ENCODE measurements around the gene PACS1. TPM values are rescaled to one million over a fixed set of nuclear protein-coding genes. Genes with fewer than 3 reads are reported as not detected.

PACS1 gene
- total and polyA plus RNA-seq, 7 experiments from 2014 or later: 48.0 to 314 (median 210) TPM

- ATAC-seq: no peak
- CTCF ChIA-PET: no interaction called here
- Mint-ChIP-seq H3K36me3 (no peaks in the 10 kb centered on the region), H3K4me1 (no peaks in the 10 kb centered on the region), H3K9me3 (no peaks in the 10 kb centered on the region), H3K27me3 (peaks cover 0 to 9% (median 6%) of the 10 kb centered on the region in 5 donors), H3K4me3 (no peak overlapping the region), H3K27ac (no peak overlapping the region)
- H3K4me1 ChIP-seq (ENCODE audit: control insufficient read depth in 2 of 2, insufficient read depth in 2 of 2, low read length in 2 of 2): no peaks in the 10 kb centered on the region
- H3K27ac ChIP-seq (ENCODE audit: low read depth, low read length): no peak overlapping the region
- no peak overlapping the region for H3K4me3 ChIP-seq (ENCODE audit: low read length)
- no peaks in the 10 kb centered on the region for H3K9me3 ChIP-seq (ENCODE audit: control insufficient read depth in 2 of 3, low read length in 3 of 3)
- intact Hi-C loops (cut with micrococcal nuclease): no loop called here
- POLR2A ChIA-PET: no interaction called here
- H3K36me3 ChIP-seq (ENCODE audit: control insufficient read depth in 2 of 3, insufficient read depth in 3 of 3, low read length in 3 of 3): no peaks in the 10 kb centered on the region
- no peak for DNase-seq
- no peaks in the 10 kb centered on the region for H3K27me3 ChIP-seq (ENCODE audit: control insufficient read depth in 2 of 2, insufficient read depth in 2 of 2, low read length in 2 of 2)
Observed at GRCh38 chr11:66032957-66033735, 36.9 kb upstream of the PACS1 start.

GRCh38 chr11:66035653-66036333, 34.3 kb upstream of the PACS1 start:
- Mint-ChIP-seq H3K36me3 (no peaks in the 10 kb centered on the region), H3K4me3 (no peak overlapping the region), H3K9me3 (no peaks in the 10 kb centered on the region), H3K27me3 (peaks cover 0 to 17% (median 6%) of the 10 kb centered on the region in 5 donors), H3K4me1 (no peaks in the 10 kb centered on the region), H3K27ac (no peak overlapping the region)
- no peaks in the 10 kb centered on the region for H3K4me1 ChIP-seq (ENCODE audit: control insufficient read depth in 2 of 2, insufficient read depth in 2 of 2, low read length in 2 of 2)
- intact Hi-C loops (cut with micrococcal nuclease): no loop called here
- H3K4me3 ChIP-seq (ENCODE audit: low read length): no peak overlapping the region
- no peaks in the 10 kb centered on the region for H3K9me3 ChIP-seq (ENCODE audit: control insufficient read depth in 2 of 3, low read length in 3 of 3)
- no peak overlapping the region for H3K27ac ChIP-seq (ENCODE audit: low read depth, low read length)
- ChIA-PET CTCF (interaction anchor here (1.4 kb wide), 1 partner anchor 10 kb away, joined by 8 read pairs; no protein-coding TSS in a partner anchor), POLR2A (interaction anchor here (0.5 kb wide), 1 partner anchor 273 kb away, joined by 3 read pairs; no protein-coding TSS in a partner anchor)
- no peak for DNase-seq
- H3K36me3 ChIP-seq (ENCODE audit: control insufficient read depth in 2 of 3, insufficient read depth in 3 of 3, low read length in 3 of 3): no peaks in the 10 kb centered on the region
- no peak for ATAC-seq
- no peaks in the 10 kb centered on the region for H3K27me3 ChIP-seq (ENCODE audit: control insufficient read depth in 2 of 2, insufficient read depth in 2 of 2, low read length in 2 of 2)

GRCh38 chr11:66036334-66036710, 33.8 kb upstream of the PACS1 start:
- H3K4me1 ChIP-seq (ENCODE audit: control insufficient read depth in 2 of 2, insufficient read depth in 2 of 2, low read length in 2 of 2): no peaks in the 10 kb centered on the region
- Mint-ChIP-seq H3K27ac (no peak overlapping the region), H3K4me3 (no peak overlapping the region), H3K9me3 (no peaks in the 10 kb centered on the region), H3K27me3 (peaks cover 0 to 20% (median 6%) of the 10 kb centered on the region in 5 donors), H3K36me3 (no peaks in the 10 kb centered on the region), H3K4me1 (no peaks in the 10 kb centered on the region)
- ChIA-PET POLR2A (interaction anchor here (0.5 kb wide), 1 partner anchor 273 kb away, joined by 3 read pairs; no protein-coding TSS in a partner anchor), CTCF (interaction anchor here (1.4 kb wide), 1 partner anchor 9 kb away, joined by 8 read pairs; no protein-coding TSS in a partner anchor)
- no peaks in the 10 kb centered on the region for H3K9me3 ChIP-seq (ENCODE audit: control insufficient read depth in 2 of 3, low read length in 3 of 3)
- intact Hi-C loops (cut with micrococcal nuclease): no loop called here
- H3K36me3 ChIP-seq (ENCODE audit: control insufficient read depth in 2 of 3, insufficient read depth in 3 of 3, low read length in 3 of 3): no peaks in the 10 kb centered on the region
- no peak overlapping the region for H3K27ac ChIP-seq (ENCODE audit: low read depth, low read length)
- ATAC-seq: no peak
- no peaks in the 10 kb centered on the region for H3K27me3 ChIP-seq (ENCODE audit: control insufficient read depth in 2 of 2, insufficient read depth in 2 of 2, low read length in 2 of 2)
- no peak for DNase-seq
- no peak overlapping the region for H3K4me3 ChIP-seq (ENCODE audit: low read length)

GRCh38 chr11:66037327-66037726, 32.7 kb upstream of the PACS1 start:
- H3K4me3 ChIP-seq (ENCODE audit: low read length): no peak overlapping the region
- H3K9me3 ChIP-seq (ENCODE audit: control insufficient read depth in 2 of 3, low read length in 3 of 3): no peaks in the 10 kb centered on the region
- Mint-ChIP-seq H3K27ac (no peak overlapping the region), H3K4me1 (no peaks in the 10 kb centered on the region), H3K27me3 (peaks cover 0 to 20% (median 6%) of the 10 kb centered on the region in 5 donors), H3K9me3 (no peaks in the 10 kb centered on the region), H3K4me3 (no peak overlapping the region), H3K36me3 (no peaks in the 10 kb centered on the region)
- DNase-seq (no peak), ATAC-seq (no peak)
- H3K27me3 ChIP-seq (ENCODE audit: control insufficient read depth in 2 of 2, insufficient read depth in 2 of 2, low read length in 2 of 2): no peaks in the 10 kb centered on the region
- POLR2A ChIA-PET: no interaction called here
- CTCF ChIA-PET: interaction anchor here (0.6 kb wide), 1 partner anchor 328 kb away, joined by 6 read pairs; no protein-coding TSS in a partner anchor
- H3K36me3 ChIP-seq (ENCODE audit: control insufficient read depth in 2 of 3, insufficient read depth in 3 of 3, low read length in 3 of 3): no peaks in the 10 kb centered on the region
- intact Hi-C loops (cut with micrococcal nuclease): no loop called here
- H3K4me1 ChIP-seq (ENCODE audit: control insufficient read depth in 2 of 2, insufficient read depth in 2 of 2, low read length in 2 of 2): no peaks in the 10 kb centered on the region
- H3K27ac ChIP-seq (ENCODE audit: low read depth, low read length): no peak overlapping the region

- no peak for ATAC-seq
- Mint-ChIP-seq H3K4me3 (no peak overlapping the region), H3K4me1 (peaks cover 0 to 5% (median 4%) of the 10 kb centered on the region in 7 donors), H3K36me3 (no peaks in the 10 kb centered on the region), H3K27ac (no peak overlapping the region), H3K27me3 (peaks cover 0 to 18% (median 2%) of the 10 kb centered on the region in 5 donors), H3K9me3 (no peaks in the 10 kb centered on the region)
- H3K4me3 ChIP-seq (ENCODE audit: low read length): no peak overlapping the region
- DNase-seq: no peak
- no peaks in the 10 kb centered on the region for H3K27me3 ChIP-seq (ENCODE audit: control insufficient read depth in 2 of 2, insufficient read depth in 2 of 2, low read length in 2 of 2)
- ChIA-PET CTCF (no interaction called here), POLR2A (interaction anchor here (0.7 kb wide), 1 partner anchor 42 kb away, joined by 3 read pairs; no protein-coding TSS in a partner anchor)
- H3K9me3 ChIP-seq (ENCODE audit: control insufficient read depth in 2 of 3, low read length in 3 of 3): no peaks in the 10 kb centered on the region
- intact Hi-C loops (cut with micrococcal nuclease): no loop called here
- no peak overlapping the region for H3K27ac ChIP-seq (ENCODE audit: low read depth, low read length)
- H3K36me3 ChIP-seq (ENCODE audit: control insufficient read depth in 2 of 3, insufficient read depth in 3 of 3, low read length in 3 of 3): no peaks in the 10 kb centered on the region
- no peaks in the 10 kb centered on the region for H3K4me1 ChIP-seq (ENCODE audit: control insufficient read depth in 2 of 2, insufficient read depth in 2 of 2, low read length in 2 of 2)
Observed at GRCh38 chr11:66039765-66040164, 30.3 kb upstream of the PACS1 start.

- H3K4me3 Mint-ChIP-seq: no peak overlapping the region
- H3K27me3 ChIP-seq (ENCODE audit: control insufficient read depth in 2 of 2, insufficient read depth in 2 of 2, low read length in 2 of 2): no peaks in the 10 kb centered on the region
- ChIA-PET CTCF (interaction anchor here (1.7 to 1.8 kb wide), 2 partner anchors 25 to 27 kb away, joined by 4 read pairs; no protein-coding TSS in a partner anchor), POLR2A (interaction anchor here (0.9 kb wide), 1 partner anchor 20 kb away, joined by 3 read pairs; no protein-coding TSS in a partner anchor)
- H3K27me3 Mint-ChIP-seq: peaks cover 0 to 20% (median 0%) of the 10 kb centered on the region in 5 donors
- H3K4me1 Mint-ChIP-seq: peaks cover 4 to 17% (median 9%) of the 10 kb centered on the region in 7 donors
- no peaks in the 10 kb centered on the region for H3K36me3 ChIP-seq (ENCODE audit: control insufficient read depth in 2 of 3, insufficient read depth in 3 of 3, low read length in 3 of 3)
- H3K36me3 Mint-ChIP-seq: no peaks in the 10 kb centered on the region
- ATAC-seq (no peak), DNase-seq (no peak)
- H3K4me1 ChIP-seq (ENCODE audit: control insufficient read depth in 2 of 2, insufficient read depth in 2 of 2, low read length in 2 of 2): peaks cover 0 to 5% of the 10 kb centered on the region in 2 donors
- no peak overlapping the region for H3K27ac Mint-ChIP-seq
- H3K27ac ChIP-seq (ENCODE audit: low read depth, low read length): no peak overlapping the region
- H3K9me3 ChIP-seq (ENCODE audit: control insufficient read depth in 2 of 3, low read length in 3 of 3): no peaks in the 10 kb centered on the region
- H3K9me3 Mint-ChIP-seq: no peaks in the 10 kb centered on the region
- no peak overlapping the region for H3K4me3 ChIP-seq (ENCODE audit: low read length)
- intact Hi-C loops (cut with micrococcal nuclease): no loop called here
Observed at GRCh38 chr11:66042227-66042995, 27.7 kb upstream of the PACS1 start.

Data from naive thymus-derived CD4-positive, alpha-beta T cell (primary cell).